Cardiac fibroblast (primary cell): ENCODE data around the gene FIS1.

Source experiments
- DNase-seq, 2 donors: peaks; one replicate each; pipeline versions ENCODE4 v3.0.0 to v3.0.0-alpha.2; 2010; ENCODE audit warnings: low read depth in 2 of 2
- H3K4me3 ChIP-seq, 2 donors: replicated peaks in 1 of 2; 1 replicate in 1 of 2; 2 replicates in 1 of 2; pipeline ENCODE4 v1.5.1; 2011; ENCODE audit warnings: low read depth in 2 of 2, low read length in 2 of 2, mild to moderate bottlenecking in 2 of 2, moderate library complexity in 1 of 2
- TF ChIP-seq, protein P1 (sequence below): IDR thresholded peaks from one replicate; pipeline ENCODE4 v1.5.1; 2011; ENCODE audit warnings: low read depth, mild to moderate bottlenecking, low read length, inconsistent platforms

FIS1 gene

DNA sequence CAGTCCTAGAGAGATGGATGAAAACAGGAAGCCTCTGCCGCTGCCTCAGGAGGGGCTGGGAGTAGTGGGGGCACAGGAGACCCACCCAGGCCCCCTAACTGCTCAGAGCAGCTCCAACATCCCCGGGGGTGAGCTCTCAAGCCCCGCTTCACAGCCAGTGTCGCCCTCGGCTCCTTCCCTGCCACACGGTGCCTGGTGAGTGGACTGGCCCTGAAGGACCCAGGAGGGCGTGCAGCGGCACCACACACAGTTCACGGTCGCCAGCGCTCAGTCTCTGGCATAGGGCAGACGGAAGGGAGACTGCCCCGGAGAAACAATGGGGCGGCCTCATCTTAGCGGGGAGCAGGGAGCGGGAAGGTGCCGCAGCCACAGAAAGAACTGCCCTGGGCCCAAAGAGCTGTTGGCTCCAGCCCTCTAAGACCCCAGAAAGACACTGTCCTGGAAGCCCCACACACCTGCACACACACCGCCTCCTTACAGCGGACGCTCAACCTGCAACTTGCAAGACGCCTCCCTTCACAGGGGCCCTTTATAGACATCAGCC, 8.5 kb downstream of the FIS1 start:
- TF ChIP-seq, protein P1, sequence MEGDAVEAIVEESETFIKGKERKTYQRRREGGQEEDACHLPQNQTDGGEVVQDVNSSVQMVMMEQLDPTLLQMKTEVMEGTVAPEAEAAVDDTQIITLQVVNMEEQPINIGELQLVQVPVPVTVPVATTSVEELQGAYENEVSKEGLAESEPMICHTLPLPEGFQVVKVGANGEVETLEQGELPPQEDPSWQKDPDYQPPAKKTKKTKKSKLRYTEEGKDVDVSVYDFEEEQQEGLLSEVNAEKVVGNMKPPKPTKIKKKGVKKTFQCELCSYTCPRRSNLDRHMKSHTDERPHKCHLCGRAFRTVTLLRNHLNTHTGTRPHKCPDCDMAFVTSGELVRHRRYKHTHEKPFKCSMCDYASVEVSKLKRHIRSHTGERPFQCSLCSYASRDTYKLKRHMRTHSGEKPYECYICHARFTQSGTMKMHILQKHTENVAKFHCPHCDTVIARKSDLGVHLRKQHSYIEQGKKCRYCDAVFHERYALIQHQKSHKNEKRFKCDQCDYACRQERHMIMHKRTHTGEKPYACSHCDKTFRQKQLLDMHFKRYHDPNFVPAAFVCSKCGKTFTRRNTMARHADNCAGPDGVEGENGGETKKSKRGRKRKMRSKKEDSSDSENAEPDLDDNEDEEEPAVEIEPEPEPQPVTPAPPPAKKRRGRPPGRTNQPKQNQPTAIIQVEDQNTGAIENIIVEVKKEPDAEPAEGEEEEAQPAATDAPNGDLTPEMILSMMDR, result no peak
- H3K4me3 ChIP-seq, result no peak overlapping the region
- DNase-seq, result no peak

GRCh38 chr7:101235522-101235921, 9.4 kb downstream of the FIS1 start:
- H3K4me3 ChIP-seq, result no peak overlapping the region
- TF ChIP-seq, protein P1, result no peak
- DNase-seq, result no peak

GRCh38 chr7:101235050-101235449, 9.8 kb downstream of the FIS1 start:
- TF ChIP-seq, protein P1, result peak; percentile 40
- no peak for DNase-seq
- H3K4me3 ChIP-seq, result no peak overlapping the region

DNA sequence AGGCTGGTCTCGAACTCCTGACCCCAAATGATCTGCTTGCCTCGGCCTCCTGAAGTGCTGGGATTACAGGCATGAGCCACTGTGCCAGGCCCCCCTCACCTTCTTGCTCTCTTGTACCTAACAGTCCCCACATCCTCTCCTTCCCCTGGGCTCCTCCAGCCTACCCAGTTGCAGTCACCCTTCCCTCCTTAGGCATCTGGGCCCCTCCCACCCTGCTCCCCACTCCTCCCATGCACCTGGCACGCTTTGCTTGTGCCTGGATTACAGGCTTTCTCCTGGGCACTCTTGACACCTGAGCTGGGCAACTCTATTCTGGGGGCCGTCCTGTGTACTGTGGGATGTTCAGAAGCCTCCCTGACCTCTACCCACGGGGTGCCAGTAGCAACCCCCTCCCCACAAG, 10.2 kb downstream of the FIS1 start:
- TF ChIP-seq, protein P1, result no peak
- no peak overlapping the region for H3K4me3 ChIP-seq
- DNase-seq, result no peak

DNA sequence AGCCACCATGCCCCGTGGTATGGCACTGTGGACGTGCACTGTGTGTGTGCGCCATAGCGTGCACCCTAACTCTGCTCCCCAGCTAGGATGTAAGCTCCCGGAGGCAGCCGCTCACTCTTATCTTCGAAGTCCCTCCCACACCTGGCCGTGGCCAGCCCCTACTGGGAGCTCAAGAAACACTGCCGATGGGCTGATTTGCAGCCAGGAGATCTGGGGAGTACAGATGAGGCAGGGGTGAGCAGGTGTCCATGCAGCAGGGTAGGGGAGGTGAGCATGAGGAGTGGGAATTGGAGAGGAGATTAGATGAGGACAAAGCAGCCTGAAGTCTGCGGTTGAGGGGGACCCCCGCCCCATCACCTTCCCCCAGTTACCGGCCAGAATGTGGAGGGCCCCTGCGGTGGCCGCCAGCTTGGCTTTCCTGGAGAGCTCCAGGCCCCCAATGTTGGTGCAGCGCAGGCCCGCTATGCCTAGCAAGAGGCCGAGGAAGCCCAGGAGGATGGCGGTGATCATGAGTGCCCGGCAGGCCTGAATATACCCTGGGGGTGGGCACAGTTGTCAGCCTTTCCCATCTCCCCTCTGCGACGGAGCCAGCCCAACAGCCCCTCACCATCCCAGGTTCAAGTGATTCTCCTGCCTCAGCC, 10.9 kb downstream of the FIS1 start:
- no peak for DNase-seq
- no peak overlapping the region for H3K4me3 ChIP-seq
- TF ChIP-seq, protein P1, result no peak

DNA sequence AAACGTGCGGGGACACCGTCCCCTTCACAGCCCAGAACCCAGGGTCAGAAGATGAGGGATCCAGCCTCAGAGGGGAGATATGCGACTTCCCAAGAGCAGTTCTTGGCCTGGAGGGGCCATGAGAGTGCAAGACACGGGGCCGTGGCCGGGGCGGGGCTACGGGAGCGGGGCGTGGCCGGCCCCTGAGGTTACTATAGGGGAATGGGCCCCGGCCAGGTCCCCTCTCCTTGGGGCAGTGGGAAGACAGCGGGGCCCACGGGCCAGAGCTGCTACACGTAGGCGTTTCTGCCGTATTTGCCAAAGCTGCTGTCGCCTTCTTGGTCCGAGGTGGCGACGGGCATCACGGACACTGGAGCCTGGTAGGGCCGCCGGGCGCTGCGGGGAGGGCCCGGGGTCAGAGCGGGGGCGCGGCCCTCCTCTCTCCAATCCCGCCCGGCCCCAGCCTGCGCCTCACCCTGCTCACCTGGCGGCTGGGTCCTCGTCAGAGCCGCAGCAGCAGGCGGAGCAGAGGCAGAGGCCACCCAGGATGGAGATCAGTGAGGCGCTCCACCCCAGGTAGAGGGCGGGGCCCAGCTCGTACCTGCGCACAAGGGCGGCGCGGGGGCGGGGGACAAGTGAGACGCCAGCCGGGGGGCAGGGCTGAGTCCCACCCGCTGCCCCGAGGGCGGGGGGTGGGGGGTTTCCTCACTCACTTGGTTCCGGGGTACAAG, 12.6 kb downstream of the FIS1 start:
- TF ChIP-seq, protein P1, result no peak
- no peak for DNase-seq
- no peak overlapping the region for H3K4me3 ChIP-seq
